OCI-M1 (cell line): Measurements from ENCODE around the gene SYT2.
A peak's percentile ranks its signal among the peaks of the same experiment; 100 is the strongest.
"Not testable (repeated sequence)": the region's sequence is repeated elsewhere in the genome, so short reads cannot be mapped to it uniquely, and the experiment has no call there.

Experiments used
- DNase-seq: peaks from one replicate; lab custom pipeline; 2025; lab: John Stamatoyannopoulos, UW

Gene SYT2

DNA sequence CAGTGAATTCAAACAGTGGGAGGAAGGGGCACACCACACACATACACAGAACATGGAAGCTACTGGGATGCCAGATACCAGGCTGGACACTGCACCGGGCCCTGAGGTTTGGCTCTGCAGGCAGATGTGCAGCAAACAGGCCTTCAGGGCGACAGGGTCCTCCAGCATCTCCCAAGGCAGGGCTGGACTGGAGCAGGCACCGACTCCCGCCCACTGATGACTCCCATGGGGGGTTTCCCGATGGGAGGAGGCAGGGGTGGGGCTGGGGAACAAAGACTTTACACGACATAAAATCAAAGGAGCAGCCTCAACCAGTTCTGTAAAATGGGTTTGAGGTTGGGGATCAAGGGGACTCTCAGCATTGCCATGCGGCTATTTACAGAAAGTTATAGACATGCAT lies 118.1 kb downstream of the SYT2 start:
- no peak for DNase-seq

DNA sequence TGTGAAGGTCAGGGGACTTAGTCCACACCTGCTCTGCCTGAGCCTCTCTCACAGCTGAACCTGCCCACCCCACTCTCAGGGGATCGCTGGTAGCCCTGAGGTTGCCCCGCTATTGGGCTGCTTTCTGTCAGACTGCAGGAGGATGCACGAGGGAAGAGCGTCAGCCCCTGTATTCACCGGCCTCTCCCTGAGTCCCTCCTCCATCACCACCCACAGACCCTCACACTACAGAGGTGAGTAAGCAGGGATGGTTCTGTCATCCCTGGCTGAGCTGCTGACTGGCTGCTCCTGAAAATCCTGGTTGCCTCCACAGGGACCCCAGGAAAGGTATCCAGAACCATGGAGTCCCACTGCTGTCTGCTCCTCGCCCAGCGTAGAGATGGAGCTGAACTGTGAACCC lies 118.7 kb downstream of the SYT2 start:
- no peak for DNase-seq

DNA sequence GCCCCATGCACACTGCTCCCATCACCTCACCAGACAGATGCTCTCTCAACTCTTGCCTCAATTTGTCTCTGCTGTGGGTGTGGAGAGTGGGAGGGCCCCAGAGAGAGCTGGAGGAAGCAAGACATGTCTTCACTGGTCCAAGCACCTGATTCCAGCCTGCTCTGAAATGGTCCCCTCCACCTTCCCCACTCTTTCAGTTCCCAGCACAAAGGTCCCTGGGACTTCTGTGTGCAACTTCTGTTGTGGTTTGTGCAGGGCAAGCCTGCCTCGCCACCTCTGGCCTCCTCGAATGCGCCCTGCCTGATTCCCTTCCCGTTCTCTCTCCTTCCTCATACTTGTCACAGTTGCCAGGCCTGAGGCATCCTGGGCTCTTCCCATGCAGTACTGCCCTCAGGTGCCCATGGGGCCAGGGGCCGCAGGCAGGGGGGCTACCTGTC lies 119.3 kb downstream of the SYT2 start:
- no peak for DNase-seq

DNA sequence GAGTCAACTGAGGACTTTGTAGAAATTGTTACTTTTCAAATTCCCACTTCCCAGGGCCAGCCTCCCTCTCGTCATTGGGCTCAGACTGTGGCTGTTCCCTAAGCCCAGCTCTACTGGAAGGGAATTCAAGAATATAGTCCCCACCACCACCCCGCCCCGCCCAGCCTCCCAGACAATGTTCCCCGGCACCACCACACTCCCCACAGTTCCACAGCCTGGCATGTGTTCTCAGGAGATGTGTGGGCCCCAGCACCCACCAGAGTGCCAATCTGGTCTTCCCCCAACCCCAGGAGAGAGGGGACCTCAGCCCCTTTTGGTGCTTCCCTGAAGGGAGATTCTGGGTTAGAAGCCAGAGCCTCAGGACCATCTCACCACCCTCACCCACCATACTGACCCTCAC lies 120.1 kb downstream of the SYT2 start:
- DNase-seq, result no peak

DNA sequence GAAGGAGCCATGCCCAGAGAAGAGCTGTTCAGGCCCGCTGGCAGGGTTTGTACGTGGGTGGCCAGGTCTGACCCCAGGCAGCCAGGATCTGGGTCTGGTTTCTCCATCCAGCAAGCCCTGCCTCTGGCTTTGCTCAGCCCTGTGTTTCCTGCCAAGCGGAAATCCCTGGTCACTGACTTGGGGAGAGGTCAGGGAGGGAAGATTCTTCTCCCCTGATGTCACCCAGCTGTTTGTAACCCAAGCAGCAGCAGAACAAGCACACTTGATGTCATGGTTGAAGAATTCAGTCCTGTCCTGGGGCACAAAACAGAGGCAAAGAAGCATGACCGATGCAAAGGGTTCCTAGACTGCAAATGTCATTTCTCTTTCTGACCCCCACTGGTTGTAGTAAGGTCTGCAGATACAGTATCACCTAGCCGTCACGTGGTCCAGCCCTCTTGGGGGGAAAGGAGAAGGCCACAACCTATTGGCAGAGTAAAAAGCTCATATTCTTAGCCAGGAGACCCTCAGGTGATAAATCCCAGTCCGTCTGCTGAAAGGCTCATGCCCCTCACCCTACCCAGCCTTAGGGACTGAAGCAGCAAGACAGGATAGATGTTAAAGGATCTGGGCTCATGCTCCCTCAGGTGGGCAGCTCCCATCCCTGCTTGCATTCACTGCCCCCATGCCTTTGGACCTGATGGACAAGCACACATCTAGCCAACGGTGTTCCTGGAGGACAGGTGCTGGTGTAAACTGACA lies 120.9 kb downstream of the SYT2 start:
- DNase-seq, result no peak

DNA sequence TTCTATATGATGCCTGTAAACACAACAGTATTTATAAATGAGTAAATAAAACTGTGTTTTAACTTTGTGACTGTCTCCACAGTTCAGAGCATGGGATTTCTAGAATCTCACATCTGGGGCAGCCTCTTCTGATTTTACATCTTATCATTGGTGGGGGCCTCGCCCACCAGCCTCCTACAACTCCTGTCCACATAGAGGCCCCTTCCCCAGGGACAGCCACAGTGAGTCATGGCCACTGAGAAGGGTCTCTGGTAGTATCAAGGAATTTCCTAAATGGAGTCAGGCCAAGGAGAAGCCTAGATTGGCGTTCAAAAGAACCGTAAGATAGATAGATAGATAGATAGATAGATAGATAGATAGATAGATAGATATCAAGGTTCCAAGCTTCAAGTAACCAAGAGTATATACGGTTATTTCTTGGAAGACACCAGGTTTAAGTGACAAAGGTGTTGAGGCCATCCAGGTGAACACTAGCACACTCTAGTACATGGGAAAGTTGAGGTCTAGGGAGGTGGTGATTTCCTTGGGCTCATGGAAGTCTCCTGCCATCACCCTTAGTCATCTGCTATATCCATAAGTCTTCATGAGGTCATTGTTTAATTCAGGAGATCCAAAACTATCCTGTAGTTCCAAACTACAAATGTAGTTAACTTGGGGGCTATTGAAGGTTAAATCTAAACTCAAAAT lies 121.6 kb downstream of the SYT2 start:
- DNase-seq, result no peak

DNA sequence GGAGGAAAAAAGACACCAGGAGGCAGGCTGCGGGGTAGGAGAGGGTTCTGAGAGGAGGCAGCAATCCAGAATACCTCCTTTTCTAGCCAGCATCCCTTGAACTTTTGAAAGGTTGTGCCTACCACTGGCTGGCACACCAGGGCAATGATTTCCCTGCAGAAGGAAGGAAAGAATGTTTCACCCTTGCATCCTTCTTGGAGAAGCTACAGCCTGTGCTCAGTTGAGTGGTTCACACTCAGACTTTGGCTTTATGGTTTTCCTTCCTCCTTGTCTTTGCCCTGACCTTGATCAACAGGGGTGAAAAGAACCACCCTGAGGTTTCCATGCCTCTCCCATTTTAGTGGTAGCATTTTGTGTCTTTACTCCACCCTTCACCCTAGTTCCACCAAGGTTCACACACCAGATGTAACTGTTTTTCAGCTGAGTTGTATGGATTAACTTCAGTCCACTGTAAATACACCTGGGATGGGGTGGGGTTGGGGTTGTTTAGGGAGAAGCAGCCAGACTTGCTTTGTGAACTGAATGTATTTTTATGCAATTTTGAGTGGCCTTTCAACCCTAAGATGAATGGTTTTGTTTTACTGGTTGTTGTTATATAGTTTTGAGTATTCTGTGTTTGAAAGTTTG lies 122.3 kb downstream of the SYT2 start:
- DNase-seq, result no peak

DNA sequence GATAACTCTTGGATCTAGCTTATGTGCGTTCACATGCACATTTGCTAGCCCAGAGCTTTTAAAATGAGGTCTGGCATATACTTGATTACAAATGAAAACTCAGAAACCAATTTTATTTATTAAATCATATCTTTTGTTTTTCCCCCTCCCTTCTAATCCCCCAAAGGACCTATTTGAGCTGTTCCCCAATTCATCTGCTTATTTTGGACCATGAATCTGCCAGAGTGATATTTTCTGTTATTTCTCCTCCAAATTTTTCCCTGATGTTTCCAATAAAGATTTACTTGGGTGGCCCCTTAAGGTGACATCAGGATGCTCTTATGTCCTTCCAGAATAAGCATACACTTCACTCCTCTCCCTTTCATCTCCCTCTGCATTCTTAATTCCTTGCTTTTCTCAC lies 123.4 kb downstream of the SYT2 start:
- no peak for DNase-seq

DNA sequence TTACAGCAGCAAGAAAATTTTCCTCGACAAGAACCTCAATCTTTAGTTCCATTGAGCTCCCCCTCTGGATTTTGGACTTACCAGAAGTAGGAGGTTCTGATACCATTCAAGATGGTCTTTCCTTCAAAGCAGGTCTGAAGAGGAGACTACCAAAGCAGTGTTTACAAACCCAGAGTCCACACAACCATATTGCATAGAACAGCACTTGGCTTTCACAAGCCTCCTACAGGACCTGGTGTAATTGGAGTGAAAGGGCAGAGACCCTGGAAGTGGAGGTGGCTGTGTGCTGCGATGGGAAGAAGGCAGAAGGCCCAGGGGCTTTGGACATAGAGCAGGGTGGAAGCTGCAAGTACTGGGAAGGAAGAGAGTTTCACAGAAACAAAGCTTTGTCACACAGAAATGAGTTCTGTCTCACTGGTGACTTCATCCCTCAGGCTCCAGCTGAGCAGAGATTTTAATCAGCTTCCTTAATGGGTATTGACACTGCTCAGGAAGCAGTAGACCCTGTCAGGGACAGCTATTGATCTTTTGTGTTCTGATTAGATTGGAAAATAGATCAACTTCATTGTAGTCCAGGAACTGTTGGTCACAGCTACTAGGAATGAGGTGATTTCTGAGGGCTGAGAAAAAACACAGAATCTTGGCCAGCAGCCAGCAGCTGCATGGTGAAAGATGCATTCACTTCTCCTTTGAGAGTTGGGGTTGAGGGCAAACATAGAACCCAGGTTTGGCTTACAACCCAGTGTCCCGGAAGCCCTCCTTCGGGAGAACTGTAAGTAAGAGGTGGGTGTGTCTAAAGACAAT lies 124.0 kb downstream of the SYT2 start:
- DNase-seq, result peak; percentile 52

DNA sequence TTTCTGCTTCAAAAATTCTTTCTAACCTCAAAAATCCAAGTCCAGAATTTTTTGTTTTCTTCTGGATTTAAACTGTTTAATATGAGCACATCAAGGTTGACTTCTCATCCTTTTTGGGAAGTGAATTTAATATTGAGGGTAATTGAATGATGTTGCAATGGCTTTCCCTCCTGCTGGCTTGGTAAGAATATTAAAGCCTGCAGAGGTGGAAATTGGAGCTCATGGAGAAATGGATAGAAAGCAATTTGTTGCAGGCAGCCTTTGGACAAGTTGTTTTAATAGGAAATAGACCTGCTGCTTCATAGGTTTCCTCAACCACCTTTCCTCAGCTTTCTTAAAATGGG lies 124.7 kb downstream of the SYT2 start:
- no peak for DNase-seq

DNA sequence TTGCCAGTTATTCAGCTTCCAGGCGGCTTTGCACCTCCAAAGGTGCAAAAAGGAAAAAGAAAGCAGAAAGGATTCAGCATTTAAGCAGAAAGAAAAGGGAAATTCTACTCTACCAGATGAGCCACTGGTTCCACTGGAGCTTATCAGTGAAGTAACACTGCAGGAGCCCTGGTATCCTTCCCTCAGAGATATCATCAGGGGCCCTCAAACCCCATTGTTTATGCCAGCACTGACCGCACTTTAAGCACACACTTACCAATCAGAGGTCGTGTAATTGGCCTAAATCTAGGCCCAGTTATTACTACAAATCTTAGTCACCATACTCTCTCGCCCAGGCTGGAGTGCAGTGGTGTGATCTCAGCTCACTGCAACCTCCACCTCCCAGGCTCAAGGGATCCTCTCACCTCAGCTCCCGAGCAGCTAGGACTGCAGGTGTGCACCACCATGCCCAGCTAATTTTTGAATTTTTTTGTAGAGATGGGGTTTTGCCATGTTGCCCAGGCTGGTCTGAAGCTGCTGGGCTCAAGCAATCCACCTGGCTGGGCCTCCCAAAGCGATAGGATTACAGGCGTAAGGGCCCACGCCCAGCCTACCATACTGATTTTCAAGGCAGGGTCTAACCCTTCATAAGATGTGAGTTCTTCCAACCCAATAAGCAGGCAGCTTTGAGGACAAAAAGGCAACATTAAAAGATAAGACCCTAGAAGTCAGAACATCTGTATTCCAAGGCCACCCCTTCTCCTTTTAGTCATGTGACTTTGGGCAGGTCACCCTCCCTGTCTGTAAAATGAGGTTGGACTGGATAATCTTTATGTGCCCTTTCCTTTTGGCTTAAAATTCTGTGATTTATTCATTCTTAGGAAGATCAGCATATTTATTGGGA lies 125.3 kb downstream of the SYT2 start:
- DNase-seq, result peak; percentile 76

DNA sequence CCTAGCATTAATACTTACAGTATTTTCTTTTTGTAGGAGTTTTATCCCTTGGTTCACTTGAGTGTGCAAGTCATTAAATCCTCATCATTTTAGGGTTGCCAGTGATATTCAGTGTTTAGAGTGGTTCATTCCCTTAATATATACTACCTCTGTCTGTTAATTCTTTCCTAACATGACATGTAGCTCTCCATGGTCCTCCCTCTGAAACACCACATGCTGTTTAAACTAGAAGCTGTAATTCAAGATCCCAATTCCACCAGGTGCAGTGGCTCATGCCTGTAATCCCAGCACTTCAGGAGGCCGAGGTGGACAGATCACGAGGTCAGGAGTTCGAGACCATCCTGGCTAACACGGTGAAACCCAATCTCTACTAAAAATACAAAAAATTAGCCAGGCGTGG lies 127.9 kb downstream of the SYT2 start:
- DNase-seq, result not testable (repeated sequence)

DNA sequence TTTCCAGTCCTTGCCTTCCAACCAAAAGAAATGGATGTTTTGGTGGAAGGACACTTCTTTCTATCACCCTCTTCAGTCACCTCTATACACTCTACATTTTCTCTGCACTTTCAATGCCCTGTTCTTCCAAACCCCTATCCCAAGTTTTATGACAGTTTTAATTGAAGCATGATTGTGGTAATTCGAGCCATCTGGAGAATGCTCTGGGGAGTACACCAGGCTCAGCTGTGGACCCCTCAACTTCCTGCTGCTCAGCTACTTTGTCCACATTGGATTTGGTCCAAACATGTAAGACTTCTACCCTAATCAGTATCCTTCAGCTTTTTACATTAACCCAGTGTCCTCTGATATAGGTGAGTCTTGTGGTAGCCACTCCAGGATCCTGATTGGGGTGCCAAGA lies 129.6 kb downstream of the SYT2 start:
- no peak for DNase-seq

DNA sequence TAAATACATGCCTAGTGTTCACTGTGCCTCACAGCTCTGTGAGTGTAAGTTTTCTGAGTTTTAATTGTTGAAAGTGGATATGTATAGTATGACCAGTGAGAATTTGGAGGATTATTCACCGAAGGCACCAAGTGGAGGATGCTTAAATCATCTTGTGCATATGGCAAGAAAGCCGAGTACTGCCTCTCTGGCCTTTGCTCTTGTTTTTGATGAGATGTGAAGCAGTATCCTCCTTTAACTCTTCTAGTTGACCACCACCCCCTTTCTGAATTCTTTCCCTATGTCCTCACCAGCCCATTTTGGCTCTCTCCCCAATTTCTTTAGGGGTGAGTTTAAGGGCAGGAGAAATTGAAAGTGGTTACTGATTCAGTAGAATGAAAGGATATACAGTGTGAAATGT lies 130.4 kb downstream of the SYT2 start:
- no peak for DNase-seq

DNA sequence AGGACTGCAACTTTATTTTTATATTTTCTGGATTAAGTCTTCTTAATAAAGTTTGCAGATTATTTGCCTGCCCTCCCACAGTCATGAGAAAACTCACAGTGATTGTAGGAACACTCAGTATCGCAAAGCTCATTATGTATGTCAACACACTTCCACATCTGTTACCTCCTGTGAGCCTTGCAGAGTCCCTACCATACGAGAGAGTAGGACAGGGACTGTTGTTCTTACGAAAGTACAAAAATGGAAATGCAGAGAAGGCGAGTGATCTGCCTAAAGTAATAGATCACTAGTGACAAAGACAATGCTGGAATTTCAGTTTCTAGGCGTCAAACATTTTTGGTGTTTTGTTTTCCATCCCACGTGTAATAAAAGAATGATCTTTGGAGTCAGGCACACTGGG lies 131.7 kb downstream of the SYT2 start:
- DNase-seq, result no peak

DNA sequence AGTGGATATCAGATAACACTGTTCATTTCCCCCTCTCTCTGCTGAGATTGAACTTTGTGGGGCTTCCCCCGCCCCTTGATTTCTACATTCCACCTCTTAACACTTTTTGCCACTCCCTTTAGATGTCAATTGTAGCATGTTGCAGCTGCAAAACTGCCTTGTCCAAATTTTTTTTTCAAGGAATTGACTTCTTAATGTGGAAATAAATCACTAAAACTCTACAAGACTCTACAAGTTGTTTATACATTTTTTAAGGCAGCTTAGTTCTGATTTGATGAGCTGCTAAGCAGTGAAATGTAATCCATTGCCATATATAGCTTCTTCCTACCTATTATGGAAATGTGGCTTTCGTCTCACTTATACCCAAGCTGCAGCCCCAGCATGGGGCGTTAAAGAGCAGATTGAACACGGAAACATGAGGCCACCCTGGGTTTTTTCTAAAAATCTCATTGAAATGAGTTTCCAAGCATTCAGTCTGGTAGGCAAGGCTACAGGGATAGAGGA lies 132.2 kb downstream of the SYT2 start:
- DNase-seq, result no peak

DNA sequence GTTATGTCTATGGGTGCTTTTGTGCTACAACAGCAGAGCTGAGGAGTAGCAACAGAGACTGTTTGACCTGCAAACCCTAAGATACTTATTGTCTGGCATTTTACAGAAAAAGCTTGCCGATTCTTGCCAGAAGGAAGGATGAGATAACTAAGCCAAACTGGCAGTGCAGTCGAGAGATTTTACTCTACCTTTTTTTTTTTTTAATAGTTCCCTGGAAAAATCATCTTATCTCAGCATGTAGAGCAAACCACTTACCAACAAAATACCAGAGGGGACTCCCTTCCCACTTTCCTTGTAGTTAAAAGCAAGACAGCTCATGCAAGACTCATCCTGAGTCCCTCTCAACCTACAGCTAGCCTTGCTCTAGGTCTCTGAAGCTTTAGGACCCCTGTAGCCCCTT lies 132.9 kb downstream of the SYT2 start:
- peak; percentile 91 for DNase-seq

DNA sequence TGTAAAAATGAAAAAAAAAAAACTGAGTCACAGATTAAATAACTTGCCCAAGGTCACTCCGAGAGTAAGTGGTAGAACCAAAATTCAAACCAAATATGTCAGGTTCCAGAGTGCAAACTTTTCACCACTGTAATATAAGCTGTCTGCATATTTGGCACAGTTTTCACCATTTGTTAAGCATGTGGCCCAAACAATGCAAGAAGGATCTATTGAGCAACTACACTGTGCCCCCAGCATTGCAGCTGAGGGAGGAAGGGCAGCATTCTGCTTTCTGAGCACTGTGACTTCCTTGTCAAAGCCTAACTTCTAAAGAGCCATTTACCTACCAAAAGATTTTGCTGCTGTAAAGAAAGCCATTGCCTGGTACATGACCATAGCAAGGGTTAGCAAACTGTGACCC lies 133.4 kb downstream of the SYT2 start:
- DNase-seq, result peak; percentile 41

DNA sequence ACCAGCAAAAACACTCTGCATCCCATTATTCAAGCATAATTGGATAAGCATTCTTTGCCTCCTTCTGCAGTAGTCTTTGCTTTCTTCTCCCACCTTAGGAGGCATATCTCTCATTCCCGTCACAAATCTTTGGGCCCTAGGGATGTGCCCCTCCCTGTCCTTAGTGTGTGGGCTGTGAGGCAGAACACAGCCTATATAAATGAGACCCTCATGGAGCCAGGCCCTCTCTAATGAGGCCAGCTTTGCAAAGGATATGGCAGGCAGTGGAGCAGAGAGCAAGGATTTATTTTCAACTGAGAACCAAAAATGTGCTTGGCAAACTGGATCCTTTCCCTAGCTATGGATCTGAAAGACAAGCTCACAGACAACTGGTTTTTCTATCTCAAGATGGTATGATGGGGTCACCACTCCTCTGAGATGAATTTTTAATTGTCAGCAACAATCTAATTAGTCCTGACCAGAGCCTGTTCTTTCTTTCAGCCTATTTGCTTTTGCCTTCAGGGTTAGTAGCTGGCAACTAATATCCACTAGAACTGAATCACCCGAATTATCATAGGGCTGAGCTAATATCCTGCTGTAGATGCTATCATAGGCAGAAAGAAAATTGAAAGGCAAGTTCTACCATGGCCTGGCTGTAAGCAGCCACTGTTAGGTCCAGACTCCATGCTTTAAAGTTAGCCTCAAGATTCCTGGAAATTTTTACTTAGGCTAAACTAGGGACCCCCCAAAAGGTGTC lies 134.2 kb downstream of the SYT2 start:
- DNase-seq, result no peak

DNA sequence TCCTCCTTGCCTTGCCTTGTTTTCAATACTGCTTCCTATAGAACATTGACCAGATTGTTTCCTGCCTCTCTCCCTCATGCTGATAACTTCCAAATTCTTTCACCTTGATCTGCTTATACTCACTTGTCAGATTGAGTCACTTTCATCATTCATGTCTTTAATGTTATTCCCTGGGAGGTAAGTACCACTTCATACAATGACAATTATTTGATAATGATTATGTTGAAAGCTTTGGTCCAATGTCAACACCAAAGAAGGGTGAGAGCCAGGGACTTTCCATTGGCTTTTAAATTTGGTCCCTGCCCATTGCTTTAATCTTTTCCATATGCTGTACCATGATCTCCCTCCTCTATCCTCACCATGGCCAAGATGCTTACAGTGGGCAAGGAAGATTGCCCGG lies 137.4 kb downstream of the SYT2 start:
- DNase-seq, result no peak
